GM19463 (cell line): ENCODE results near the gene MEF2D.

Source experiments
- ATAC-seq: cut with Tn5 transposase; IDR thresholded peaks from one replicate; pipeline ENCODE4 v1.9.1; 2021; ENCODE audit warnings: mild to moderate bottlenecking, moderate library complexity; ENCODE audit not compliant: unreplicated experiment

The MEF2D gene

GRCh38 chr1:156448134-156448967 is 52.2 kb downstream of the MEF2D start:
- ATAC-seq = no peak

GRCh38 chr1:156445789-156446263 is 54.7 kb downstream of the MEF2D start:
- no peak for ATAC-seq

GRCh38 chr1:156444407-156445001 is 56.1 kb downstream of the MEF2D start:
- no peak for ATAC-seq

- ATAC-seq = no peak
Observed at GRCh38 chr1:156443286-156443685, 57.3 kb downstream of the MEF2D start.

GRCh38 chr1:156440654-156441437 is 59.7 kb downstream of the MEF2D start:
- no peak for ATAC-seq

- no peak for ATAC-seq
Observed at GRCh38 chr1:156439777-156440183, 60.8 kb downstream of the MEF2D start.

GRCh38 chr1:156439036-156439776 is 61.4 kb downstream of the MEF2D start:
- no peak for ATAC-seq

GRCh38 chr1:156438278-156438987 is 62.1 kb downstream of the MEF2D start:
- no peak for ATAC-seq

- ATAC-seq = no peak
Observed at GRCh38 chr1:156437037-156437867, 63.3 kb downstream of the MEF2D start.

GRCh38 chr1:156436141-156437036 is 64.2 kb downstream of the MEF2D start:
- no peak for ATAC-seq

GRCh38 chr1:156435545-156436140 is 64.9 kb downstream of the MEF2D start:
- no peak for ATAC-seq

- no peak for ATAC-seq
Observed at GRCh38 chr1:156434989-156435544, 65.5 kb downstream of the MEF2D start.

- no peak for ATAC-seq
Observed at GRCh38 chr1:156433602-156434001, 67.0 kb downstream of the MEF2D start.

GRCh38 chr1:156433032-156433431 is 67.5 kb downstream of the MEF2D start:
- ATAC-seq = no peak

GRCh38 chr1:156432669-156433018 is 67.9 kb downstream of the MEF2D start:
- ATAC-seq = no peak

- no peak for ATAC-seq
Observed at GRCh38 chr1:156431769-156432668, 68.6 kb downstream of the MEF2D start.

GRCh38 chr1:156431366-156431765 is 69.2 kb downstream of the MEF2D start:
- ATAC-seq = no peak
